ENCODE measurements around the gene ST6GAL1.
"Not testable (repeated sequence)": the region's sequence is repeated elsewhere in the genome, so short reads cannot be mapped to it uniquely, and the experiment has no call there.

Gene ST6GAL1

GRCh38 chr3:187021748-187022402 lies 91.5 kb downstream of the ST6GAL1 start:
- no peak for DNase-seq (ENCODE audit: low read depth in 2 of 2)

- DNase-seq (ENCODE audit: low read depth in 2 of 2) = no peak
These were observed 92.2 kb downstream of the ST6GAL1 start for GRCh38 chr3:187022403-187023029.

- DNase-seq (ENCODE audit: low read depth in 2 of 2) = not testable (repeated sequence)
These were observed 93.0 kb downstream of the ST6GAL1 start for GRCh38 chr3:187023340-187023739.

GRCh38 chr3:187024536-187025226 lies 94.4 kb downstream of the ST6GAL1 start:
- DNase-seq (ENCODE audit: low read depth in 2 of 2) = no peak

GRCh38 chr3:187025254-187025655 lies 94.9 kb downstream of the ST6GAL1 start:
- peak in 1 of 2 donors; percentile 57 for DNase-seq (ENCODE audit: low read depth in 2 of 2)

GRCh38 chr3:187025656-187026316 lies 95.5 kb downstream of the ST6GAL1 start:
- no peak for DNase-seq (ENCODE audit: low read depth in 2 of 2)

- DNase-seq (ENCODE audit: low read depth in 2 of 2) = no peak
These were observed 96.0 kb downstream of the ST6GAL1 start for GRCh38 chr3:187026317-187026670.

GRCh38 chr3:187027531-187028278 lies 97.4 kb downstream of the ST6GAL1 start:
- peak in 1 of 2 donors; percentile 43 for DNase-seq (ENCODE audit: low read depth in 2 of 2)

GRCh38 chr3:187031934-187032333 lies 101.6 kb downstream of the ST6GAL1 start:
- DNase-seq (ENCODE audit: low read depth in 2 of 2) = no peak

- DNase-seq (ENCODE audit: low read depth in 2 of 2) = no peak
These were observed 106.1 kb downstream of the ST6GAL1 start for GRCh38 chr3:187036394-187036793.

- DNase-seq (ENCODE audit: low read depth in 2 of 2) = no peak
These were observed 108.9 kb downstream of the ST6GAL1 start for GRCh38 chr3:187039100-187039722.

- DNase-seq (ENCODE audit: low read depth in 2 of 2) = no peak
These were observed 109.5 kb downstream of the ST6GAL1 start for GRCh38 chr3:187039723-187040414.

GRCh38 chr3:187040516-187041361 lies 110.4 kb downstream of the ST6GAL1 start:
- no peak for DNase-seq (ENCODE audit: low read depth in 2 of 2)

- DNase-seq (ENCODE audit: low read depth in 2 of 2) = no peak
These were observed 111.3 kb downstream of the ST6GAL1 start for GRCh38 chr3:187041362-187042307.

- no peak for DNase-seq (ENCODE audit: low read depth in 2 of 2)
These were observed 112.0 kb downstream of the ST6GAL1 start for GRCh38 chr3:187042346-187042745.

GRCh38 chr3:187042874-187043458 lies 112.6 kb downstream of the ST6GAL1 start:
- no peak for DNase-seq (ENCODE audit: low read depth in 2 of 2)

GRCh38 chr3:187044206-187044605 lies 113.9 kb downstream of the ST6GAL1 start:
- DNase-seq (ENCODE audit: low read depth in 2 of 2) = no peak

- no peak for DNase-seq (ENCODE audit: low read depth in 2 of 2)
These were observed 114.7 kb downstream of the ST6GAL1 start for GRCh38 chr3:187044867-187045552.

Data from activated CD4-positive, alpha-beta T cell treated with anti-CD3 and anti-CD28 coated beads for 24 hours (primary cell).